ENCODE results near the gene DAG1. TPM values are rescaled to one million over a fixed set of nuclear protein-coding genes. Genes with fewer than 3 reads are reported as not detected.

Gene DAG1
- total RNA-seq, 1 experiment from 2014 or later, result 99.9 TPM

GRCh38 chr3:49512781-49513355 lies 42.8 kb downstream of the DAG1 start (continued):
- TF ChIP-seq REST (IDR thresholded peaks at IDR 0.05; ENCODE audit: low read depth), result no peak

- H3K9ac ChIP-seq (ENCODE audit: low read length), result no peak overlapping the region
- H3K9me2 ChIP-seq (ENCODE audit: insufficient read depth), result no peaks in the 10 kb centered on the region
- TF ChIP-seq ZNF274 (IDR thresholded peaks at IDR 0.05; ENCODE audit: low read depth, low read length) (no peak), REST (IDR thresholded peaks at IDR 0.05; ENCODE audit: low read depth) (no peak), SRF (IDR thresholded peaks at IDR 0.05; ENCODE audit: low read depth) (no peak), TCF7L2 (IDR thresholded peaks at IDR 0.05; ENCODE audit: borderline replicate concordance, extremely low read depth, insufficient read depth, insufficient read length) (no peak), ZBTB33 (IDR thresholded peaks at IDR 0.05; ENCODE audit: extremely low read depth, insufficient replicate concordance, low read length) (no peak)
- no peak overlapping the region for H3K27ac ChIP-seq (ENCODE audit: low read depth, low read length)
- ChIA-PET RAD21 (ENCODE audit: low non-redundant PET in 1 of 2, low total read pairs in 2 of 2, uncharacterized antibody in 2 of 2, unreplicated experiment in 2 of 2) (no interaction called here), CTCF (no interaction called here), POLR2A (no interaction called here)
- peaks cover 8 to 25% of the 10 kb centered on the region in 2 experiments; a peak in 3 of 4 replicates for H3K36me3 ChIP-seq (ENCODE audit: control insufficient read depth in 1 of 2, insufficient read depth in 2 of 2, low read length in 2 of 2)
- TSS peak; percentile 5 for BruUV-seq (replicated peaks)
- no peaks in the 10 kb centered on the region for H3K9me3 ChIP-seq (ENCODE audit: control insufficient read depth in 1 of 2, insufficient read depth in 1 of 2, low read depth in 1 of 2, low read length in 2 of 2)
- no peak overlapping the region for H3K4me2 ChIP-seq (ENCODE audit: low read length)
- H4K20me1 ChIP-seq (ENCODE audit: insufficient read depth), result no peaks in the 10 kb centered on the region
- H3K27me3 ChIP-seq (ENCODE audit: insufficient read depth, low read length), result no peaks in the 10 kb centered on the region
- no peak overlapping the region for H2AFZ ChIP-seq (ENCODE audit: low read depth, low read length, poor library complexity, severe bottlenecking)
- intact Hi-C loops (cut with micrococcal nuclease), result no loop called here
- H3K79me2 ChIP-seq (ENCODE audit: insufficient read depth, low read length), result peaks cover 20% of the 10 kb centered on the region
- no peak overlapping the region for H3K4me3 ChIP-seq (replicated peaks in 1 of 2; ENCODE audit: low read depth in 1 of 2, low read length in 2 of 2)
- DNase-seq (ENCODE audit: low read depth, low spot score) (no peak), ATAC-seq (no peak)
- H3K4me1 ChIP-seq (ENCODE audit: control insufficient read depth in 1 of 2, insufficient read depth in 2 of 2, low read length in 2 of 2), result no peaks in the 10 kb centered on the region
Observed at GRCh38 chr3:49513494-49514124, 43.5 kb downstream of the DAG1 start.

All from HCT116 (cell line).